NK-92 treated with Interleukin-12 subunit alpha and Interleukin-12 subunit beta, amount 100 ng/mL, for 24 hours (cell line): ENCODE measurements around the gene ZNF385D.

Experiments
- DNase-seq: peaks from one replicate; lab custom pipeline; 2025; lab: John Stamatoyannopoulos, UW

Gene ZNF385D

DNA sequence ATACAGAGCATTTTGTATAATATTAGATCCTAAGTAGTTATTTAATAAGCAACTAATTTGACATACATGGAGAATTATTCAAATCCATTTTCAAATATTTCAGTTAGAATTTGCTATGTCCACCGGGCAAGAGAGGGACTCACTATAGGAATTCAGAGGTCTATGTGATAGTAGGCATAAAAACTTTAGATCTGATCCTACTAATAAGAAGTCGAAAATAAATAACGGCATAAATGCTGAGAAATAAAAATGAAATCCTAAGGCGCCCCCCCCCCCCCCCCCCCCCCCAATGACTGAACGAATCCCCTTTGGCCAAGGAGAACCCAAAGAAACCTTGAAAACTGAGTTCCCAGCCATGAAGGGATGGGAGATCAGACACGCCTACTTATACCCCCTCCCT is 80.6 kb downstream of the ZNF385D start:
- DNase-seq = no peak

DNA sequence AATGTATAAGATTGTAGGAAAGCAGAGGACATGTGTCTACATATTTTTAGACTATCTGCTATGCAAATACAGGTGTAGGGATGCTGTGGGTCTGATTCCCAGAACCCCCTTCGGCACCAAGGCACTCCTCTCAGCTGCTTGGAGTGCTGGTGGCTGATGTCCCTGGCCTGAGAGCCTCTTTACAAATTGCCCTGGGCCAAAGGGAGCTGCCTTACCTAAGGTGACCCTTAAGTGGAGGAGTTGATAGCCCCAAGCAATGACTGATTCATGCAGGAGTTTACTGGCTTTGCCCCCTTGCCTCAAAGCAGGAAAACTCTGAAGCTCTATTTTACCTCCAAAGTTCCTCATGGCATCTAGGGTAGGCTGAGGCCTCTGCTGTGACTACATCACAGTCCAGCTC is 83.0 kb downstream of the ZNF385D start:
- DNase-seq = no peak

DNA sequence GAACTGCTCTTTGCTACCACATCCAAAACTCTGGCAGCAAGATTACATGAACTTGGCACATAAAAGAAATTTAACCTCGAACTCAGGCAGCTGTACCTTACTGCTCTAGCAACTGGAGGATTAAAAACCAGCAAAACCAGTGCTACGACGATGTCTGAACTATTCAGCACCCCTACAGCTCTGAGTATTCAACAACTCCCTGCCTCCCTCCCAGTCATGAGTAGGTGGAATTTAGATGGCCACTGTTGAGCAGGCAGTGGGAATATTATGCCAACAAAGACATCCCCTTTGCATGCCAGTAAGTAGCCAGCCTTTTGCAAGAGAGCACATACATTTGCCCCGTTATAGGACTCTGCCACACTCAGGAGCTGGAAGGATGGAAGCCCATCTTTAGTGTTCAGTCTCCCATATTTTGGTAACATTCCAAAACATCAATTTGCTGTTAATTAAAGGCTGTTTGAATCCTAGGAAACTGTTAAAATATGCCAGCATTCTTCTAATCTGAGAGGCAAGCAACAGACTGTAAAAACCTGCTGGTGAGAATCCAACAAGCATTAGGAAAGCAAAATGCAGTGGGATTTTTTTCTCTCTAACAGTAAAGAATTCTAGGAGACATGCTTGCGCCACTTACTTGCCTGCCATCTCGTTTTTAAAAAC is 85.4 kb downstream of the ZNF385D start:
- DNase-seq = no peak

- no peak for DNase-seq
Measured at GRCh38 chr3:21664996-21665395, 86.0 kb downstream of the ZNF385D start.

- DNase-seq = no peak
Measured at GRCh38 chr3:21662403-21662802, 88.6 kb downstream of the ZNF385D start.

- DNase-seq = no peak
Measured at GRCh38 chr3:21654662-21655061, 96.3 kb downstream of the ZNF385D start.

DNA sequence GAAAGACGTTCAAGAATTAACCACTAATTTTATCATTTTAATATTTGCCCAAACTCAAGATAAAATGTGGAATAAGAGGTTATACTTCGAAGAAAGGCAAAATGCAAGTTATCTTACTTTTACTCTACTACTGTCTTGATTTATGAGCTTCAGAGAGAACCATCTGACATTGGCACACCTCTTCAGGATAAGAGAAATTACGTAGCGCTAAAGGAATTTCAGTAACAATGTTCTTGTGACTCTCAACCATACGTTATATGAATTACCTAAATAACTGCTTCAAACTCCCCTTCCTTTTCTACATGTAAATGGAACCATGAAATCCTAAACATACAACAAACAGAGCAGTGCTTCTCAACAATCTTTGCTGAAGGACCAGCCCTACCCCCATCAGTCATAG is 96.8 kb downstream of the ZNF385D start:
- DNase-seq = no peak

GRCh38 chr3:21649519-21649918 is 101.5 kb downstream of the ZNF385D start:
- DNase-seq = no peak

DNA sequence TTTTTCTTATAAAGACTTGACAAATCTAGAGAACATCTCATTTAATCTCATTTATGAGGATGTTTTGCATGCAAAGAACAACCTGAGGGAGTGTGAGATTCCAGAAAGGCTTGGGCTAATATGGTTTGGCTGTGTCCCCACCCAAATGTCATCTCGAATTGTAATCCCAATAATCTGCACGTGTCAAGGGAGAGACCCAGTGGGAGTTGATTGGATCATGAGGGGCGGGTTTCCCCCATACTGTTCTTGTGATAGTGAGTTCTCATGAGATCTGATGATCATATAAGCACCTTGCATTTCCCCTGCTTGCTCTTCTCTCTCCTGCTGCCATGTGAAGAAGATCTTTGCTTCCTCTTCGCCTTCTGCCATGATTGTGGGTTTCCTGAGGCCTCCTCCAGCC is 103.0 kb downstream of the ZNF385D start:
- DNase-seq = no peak

DNA sequence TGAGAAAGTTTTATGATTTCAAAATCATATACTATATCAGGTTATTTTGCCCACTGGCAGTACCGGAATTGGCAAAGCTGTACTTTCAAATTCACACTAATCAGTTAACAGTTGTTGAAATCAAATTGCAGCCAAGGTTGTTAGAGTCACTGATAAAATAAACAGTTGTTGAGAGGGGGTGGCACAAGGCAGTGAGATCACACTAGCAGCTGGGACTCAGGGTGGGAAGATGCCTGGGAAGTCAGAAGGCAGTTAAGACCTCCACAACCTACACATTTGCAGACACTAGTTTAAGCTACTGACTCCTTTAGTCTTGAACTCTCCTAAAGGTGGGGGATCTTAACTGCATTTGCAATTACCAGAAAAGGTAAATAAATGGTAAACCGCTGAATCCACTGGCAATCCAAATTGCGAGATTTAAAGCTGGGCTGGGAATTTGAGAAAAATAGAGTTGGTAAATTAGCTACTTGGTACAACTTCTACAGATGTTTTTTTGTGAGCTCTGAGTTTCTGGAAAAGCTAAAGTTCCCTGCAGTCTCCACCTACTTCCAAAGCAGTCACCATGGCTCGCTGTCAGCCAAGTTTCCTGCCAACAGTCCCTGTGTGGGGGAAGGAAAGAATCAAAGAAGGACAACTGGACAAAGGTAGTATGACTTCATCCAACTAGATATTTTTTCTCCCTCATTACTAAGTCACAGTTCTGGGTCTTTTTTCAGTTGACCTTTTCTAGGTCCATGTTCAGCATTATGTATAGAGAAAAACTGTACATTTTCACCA is 105.7 kb downstream of the ZNF385D start:
- no peak for DNase-seq

DNA sequence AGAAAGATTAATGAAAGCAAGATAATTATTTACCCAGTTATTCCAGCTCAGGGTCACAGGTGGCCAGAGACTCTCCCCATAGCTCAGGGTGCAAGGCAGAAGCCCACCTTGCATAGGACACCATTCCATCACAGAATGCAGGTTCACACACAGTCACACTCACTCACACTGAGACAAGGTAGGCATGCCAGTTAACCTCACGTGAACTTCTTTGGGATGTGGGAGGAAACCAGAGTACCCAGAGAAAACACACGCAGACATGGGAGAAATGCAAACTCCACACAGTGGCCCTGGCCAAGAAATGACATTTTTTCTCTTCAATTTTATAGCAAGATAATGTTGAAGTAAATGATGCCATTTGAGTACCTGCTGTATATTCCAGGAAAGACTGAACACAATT is 106.7 kb downstream of the ZNF385D start:
- no peak for DNase-seq

GRCh38 chr3:21643752-21644151 is 107.3 kb downstream of the ZNF385D start:
- DNase-seq = no peak

- no peak for DNase-seq
Measured at GRCh38 chr3:21642433-21642832, 108.6 kb downstream of the ZNF385D start.

DNA sequence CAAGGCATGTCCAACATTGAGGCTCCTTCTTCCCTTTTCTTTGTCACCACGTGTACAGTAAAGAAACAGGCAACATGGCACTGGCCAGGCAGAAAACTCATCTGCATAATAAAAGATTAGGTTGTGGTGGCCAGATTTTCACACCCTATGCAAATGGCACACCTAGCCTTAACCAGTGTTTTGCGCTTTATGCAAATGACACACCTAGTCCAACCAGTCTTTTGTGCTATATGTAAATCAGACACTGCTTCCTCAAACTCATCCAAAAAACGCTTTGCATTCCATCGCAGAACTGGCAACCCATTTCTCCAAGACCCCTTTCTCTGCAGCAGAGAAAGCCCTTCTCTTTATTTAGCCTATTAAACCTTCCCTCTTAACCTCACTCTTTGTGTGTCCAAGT is 109.1 kb downstream of the ZNF385D start:
- DNase-seq = no peak

- no peak for DNase-seq
Measured at GRCh38 chr3:21638488-21638887, 112.5 kb downstream of the ZNF385D start.

GRCh38 chr3:21634112-21634511 is 116.9 kb downstream of the ZNF385D start:
- no peak for DNase-seq

GRCh38 chr3:21624524-21624923 is 126.5 kb downstream of the ZNF385D start:
- DNase-seq = no peak

GRCh38 chr3:21621181-21621651 is 129.8 kb downstream of the ZNF385D start:
- no peak for DNase-seq

DNA sequence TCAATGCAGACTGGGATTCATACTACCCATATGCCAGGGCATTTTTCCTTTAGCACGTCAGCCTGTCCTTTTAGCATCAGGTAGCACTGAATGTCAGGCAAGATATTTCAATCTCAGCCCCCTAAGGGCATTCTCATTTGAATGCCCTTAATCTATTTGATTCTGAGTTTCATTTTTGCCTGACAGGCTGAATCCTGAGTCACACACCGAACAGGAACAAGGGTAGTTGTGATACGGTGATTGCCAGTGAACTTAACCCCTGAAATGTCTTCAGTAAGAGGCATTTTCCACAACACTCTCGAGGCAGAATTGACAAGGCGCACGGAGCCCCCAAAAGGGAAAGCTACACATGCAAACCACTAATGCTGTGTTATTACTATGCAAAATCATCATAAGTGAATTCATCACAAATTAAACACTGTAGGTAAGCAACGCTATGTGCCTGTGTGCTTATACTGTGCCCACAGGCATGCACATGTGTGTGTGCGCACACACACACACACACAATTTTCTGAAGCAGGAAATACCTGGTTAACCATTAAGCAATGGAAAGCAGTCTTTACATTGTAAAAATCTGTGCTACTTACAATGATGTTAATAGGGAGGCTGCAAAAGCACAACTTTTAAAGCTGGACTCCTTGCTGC is 130.4 kb downstream of the ZNF385D start:
- DNase-seq = no peak

DNA sequence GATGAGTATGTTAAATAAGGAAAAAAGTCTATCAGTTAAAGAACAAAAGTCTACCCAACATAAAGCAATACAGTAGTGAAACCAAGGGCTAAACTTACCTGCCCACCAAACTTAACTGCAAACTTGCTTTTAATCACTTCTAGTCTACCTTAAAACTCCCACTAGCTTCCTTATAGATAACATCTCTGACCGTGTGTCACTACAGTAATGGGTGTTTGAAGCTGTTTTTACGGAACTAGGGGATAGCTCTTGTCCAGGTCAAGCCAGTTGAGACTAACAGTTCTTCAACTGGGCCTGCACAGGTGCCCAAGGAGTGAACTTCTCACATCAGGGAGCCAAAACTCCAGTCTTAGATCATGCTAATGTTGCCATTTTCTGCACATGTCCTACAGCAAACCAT is 132.3 kb downstream of the ZNF385D start:
- no peak for DNase-seq

DNA sequence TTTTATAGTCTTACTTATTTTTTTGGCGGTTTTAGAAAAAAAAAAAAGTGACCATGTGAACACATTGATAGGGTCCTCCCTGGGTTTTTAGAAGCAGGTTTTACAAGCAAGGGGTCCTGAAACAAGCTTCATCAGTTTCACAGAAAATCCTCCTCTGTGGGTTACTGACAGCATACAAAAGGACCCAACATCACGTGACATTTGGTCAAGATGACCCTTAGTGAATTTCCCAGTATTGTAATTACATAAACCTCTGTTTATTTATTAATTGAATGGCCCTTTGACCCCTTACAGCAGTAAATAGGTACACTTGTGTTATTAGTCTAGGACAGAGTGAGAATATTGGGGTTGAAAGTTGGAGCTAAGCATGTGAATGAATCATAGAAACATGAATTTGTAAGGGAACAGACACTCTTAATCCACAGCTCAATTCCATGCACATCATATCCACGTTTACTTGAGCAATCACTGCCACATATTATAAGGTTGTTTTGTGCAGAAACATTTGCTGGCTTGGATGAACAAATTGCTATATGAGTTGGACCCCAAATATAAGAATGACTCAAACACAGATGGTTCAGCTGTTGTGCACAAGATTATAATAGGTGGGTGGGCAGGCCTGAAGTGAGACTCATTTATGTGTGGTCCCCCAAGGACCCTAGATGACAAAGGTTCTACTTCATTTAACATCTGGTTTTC is 137.5 kb downstream of the ZNF385D start:
- no peak for DNase-seq

DNA sequence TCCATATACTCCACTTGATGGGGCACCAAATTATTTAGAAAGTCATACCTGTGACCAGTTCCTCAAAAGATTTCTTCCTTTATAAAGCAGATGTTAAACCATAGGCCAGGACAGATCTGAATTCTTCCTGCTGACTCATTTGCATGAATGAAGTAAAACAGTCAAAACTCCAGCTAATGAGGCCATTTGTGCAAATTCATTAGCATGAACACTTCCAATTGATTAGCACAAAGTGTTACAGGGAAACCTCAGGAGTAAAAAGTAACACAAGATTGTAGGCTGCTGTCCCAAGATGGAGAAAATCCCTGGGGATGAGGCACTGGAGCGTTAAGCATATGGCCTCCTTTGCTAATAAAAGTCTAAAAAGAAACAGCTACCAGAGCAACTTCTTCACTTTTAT is 149.8 kb downstream of the ZNF385D start:
- no peak for DNase-seq

GRCh38 chr3:21599890-21600289 is 151.1 kb downstream of the ZNF385D start:
- no peak for DNase-seq
